Stromal cell of bone marrow (primary cell): ENCODE data around the gene CELF2.

Experiments used
- DNase-seq: peaks from one replicate; pipeline ENCODE4 v3.0.0-alpha.2; 2012; ENCODE audit warnings: low read depth

CELF2 gene

GRCh38 chr10:11058965-11059364 lies 41.3 kb downstream of the CELF2 start:
- DNase-seq, result peak; percentile 44

- DNase-seq, result no peak
These were observed 46.2 kb downstream of the CELF2 start for GRCh38 chr10:11063856-11064255.

- DNase-seq, result no peak
These were observed 47.2 kb downstream of the CELF2 start for GRCh38 chr10:11064832-11065231.

GRCh38 chr10:11065567-11065966 lies 47.9 kb downstream of the CELF2 start:
- no peak for DNase-seq

- no peak for DNase-seq
These were observed 48.8 kb downstream of the CELF2 start for GRCh38 chr10:11066520-11066919.

GRCh38 chr10:11068861-11069633 lies 51.4 kb downstream of the CELF2 start:
- no peak for DNase-seq

GRCh38 chr10:11073410-11073809 lies 55.7 kb downstream of the CELF2 start:
- no peak for DNase-seq

- no peak for DNase-seq
These were observed 57.0 kb downstream of the CELF2 start for GRCh38 chr10:11074536-11075267.

- DNase-seq, result no peak
These were observed 58.5 kb downstream of the CELF2 start for GRCh38 chr10:11076221-11076620.

GRCh38 chr10:11080564-11080984 lies 62.9 kb downstream of the CELF2 start:
- DNase-seq, result no peak

- no peak for DNase-seq
These were observed 63.7 kb downstream of the CELF2 start for GRCh38 chr10:11081408-11081807.

- DNase-seq, result peak; percentile 33
These were observed 64.9 kb downstream of the CELF2 start for GRCh38 chr10:11082526-11082925.

- DNase-seq, result no peak
These were observed 65.4 kb downstream of the CELF2 start for GRCh38 chr10:11083051-11083450.

GRCh38 chr10:11085545-11085944 lies 67.9 kb downstream of the CELF2 start:
- no peak for DNase-seq

GRCh38 chr10:11086177-11086840 lies 68.6 kb downstream of the CELF2 start:
- no peak for DNase-seq

- no peak for DNase-seq
These were observed 69.7 kb downstream of the CELF2 start for GRCh38 chr10:11087372-11087771.

GRCh38 chr10:11088709-11089108 lies 71.0 kb downstream of the CELF2 start:
- DNase-seq, result no peak

- no peak for DNase-seq
These were observed 71.6 kb downstream of the CELF2 start for GRCh38 chr10:11089272-11089671.

GRCh38 chr10:11091517-11092102 lies 73.9 kb downstream of the CELF2 start:
- no peak for DNase-seq

GRCh38 chr10:11093771-11094736 lies 76.4 kb downstream of the CELF2 start:
- DNase-seq, result no peak

GRCh38 chr10:11095374-11095801 lies 77.7 kb downstream of the CELF2 start:
- DNase-seq, result no peak
